HG02610 (cell line): Measurements from ENCODE around the gene SLC24A4.
"Not testable (repeated sequence)": the region's sequence is repeated elsewhere in the genome, so short reads cannot be mapped to it uniquely, and the experiment has no call there.

Source experiments
- ATAC-seq: cut with Tn5 transposase; IDR thresholded peaks from one replicate; pipeline ENCODE4 v1.9.1; 2021; ENCODE audit warnings: mild to moderate bottlenecking, moderate library complexity; ENCODE audit not compliant: unreplicated experiment

Gene SLC24A4

GRCh38 chr14:92515546-92516343, 192.8 kb downstream of the SLC24A4 start:
- no peak for ATAC-seq

GRCh38 chr14:92516344-92516965, 193.5 kb downstream of the SLC24A4 start:
- ATAC-seq, result no peak

GRCh38 chr14:92516966-92517506, 194.1 kb downstream of the SLC24A4 start:
- ATAC-seq, result no peak

- ATAC-seq, result no peak
Observed at GRCh38 chr14:92517761-92518160, 194.8 kb downstream of the SLC24A4 start.

GRCh38 chr14:92519246-92520101, 196.5 kb downstream of the SLC24A4 start:
- peak; percentile 8 for ATAC-seq

GRCh38 chr14:92520102-92521057, 197.4 kb downstream of the SLC24A4 start:
- peak; percentile 41 for ATAC-seq

GRCh38 chr14:92521058-92521415, 198.1 kb downstream of the SLC24A4 start:
- no peak for ATAC-seq

- ATAC-seq, result no peak
Observed at GRCh38 chr14:92523752-92524151, 200.8 kb downstream of the SLC24A4 start.

GRCh38 chr14:92524602-92525185, 201.7 kb downstream of the SLC24A4 start:
- ATAC-seq, result no peak

GRCh38 chr14:92525322-92526095, 202.5 kb downstream of the SLC24A4 start:
- no peak for ATAC-seq

- no peak for ATAC-seq
Observed at GRCh38 chr14:92527721-92528120, 204.8 kb downstream of the SLC24A4 start.

GRCh38 chr14:92528486-92529100, 205.6 kb downstream of the SLC24A4 start:
- ATAC-seq, result no peak

- ATAC-seq, result no peak
Observed at GRCh38 chr14:92529903-92530302, 206.9 kb downstream of the SLC24A4 start.

- peak; percentile 57 for ATAC-seq
Observed at GRCh38 chr14:92531106-92531873, 208.3 kb downstream of the SLC24A4 start.

- ATAC-seq, result no peak
Observed at GRCh38 chr14:92532490-92533163, 209.7 kb downstream of the SLC24A4 start.

- ATAC-seq, result no peak
Observed at GRCh38 chr14:92534932-92535643, 212.1 kb downstream of the SLC24A4 start.

- not testable (repeated sequence) for ATAC-seq
Observed at GRCh38 chr14:92536231-92536630, 213.3 kb downstream of the SLC24A4 start.
